Left renal cortex interstitium (tissue), 4 donors: Measurements from ENCODE around the gene NR5A1. TPM values are rescaled to one million over a fixed set of nuclear protein-coding genes. Genes with fewer than 3 reads are reported as not detected.

Experiments
- DNase-seq, 4 donors: peaks; one replicate each; pipeline ENCODE4 v3.0.0-alpha.2; 2013; ENCODE audit warnings: low read depth in 4 of 4, low spot score in 2 of 4, missing footprints in 1 of 4
- polyA plus RNA-seq, 4 donors: library from polyadenylated mRNA; unstranded; fragments of 120-200 nt; gene quantifications; one replicate each; pipeline ENCODE4 v1.2.1, GENCODE V29; 2013; ENCODE audit not compliant: insufficient read length in 4 of 4

The NR5A1 gene
- polyA plus RNA-seq, 4 donors = 0.05 to 0.14 TPM; not detected in 2

GRCh38 chr9:124468061-124468740 lies 39.0 kb downstream of the NR5A1 start:
- DNase-seq = no peak

GRCh38 chr9:124467410-124468060 lies 39.7 kb downstream of the NR5A1 start:
- no peak for DNase-seq

- no peak for DNase-seq
Observed at GRCh38 chr9:124465736-124466135, 41.5 kb downstream of the NR5A1 start.

- no peak for DNase-seq
Observed at GRCh38 chr9:124462739-124463138, 44.5 kb downstream of the NR5A1 start.

- no peak for DNase-seq
Observed at GRCh38 chr9:124458441-124458840, 48.8 kb downstream of the NR5A1 start.

GRCh38 chr9:124457887-124458431 lies 49.2 kb downstream of the NR5A1 start:
- DNase-seq = no peak

- no peak for DNase-seq
Observed at GRCh38 chr9:124457079-124457886, 49.9 kb downstream of the NR5A1 start.

GRCh38 chr9:124456341-124457078 lies 50.7 kb downstream of the NR5A1 start:
- DNase-seq = no peak

GRCh38 chr9:124455820-124456219 lies 51.4 kb downstream of the NR5A1 start:
- DNase-seq = no peak

- no peak for DNase-seq
Observed at GRCh38 chr9:124454791-124455443, 52.3 kb downstream of the NR5A1 start.

- DNase-seq = no peak
Observed at GRCh38 chr9:124454296-124454695, 52.9 kb downstream of the NR5A1 start.

GRCh38 chr9:124453586-124454191 lies 53.5 kb downstream of the NR5A1 start:
- no peak for DNase-seq

- DNase-seq = no peak
Observed at GRCh38 chr9:124452841-124453585, 54.2 kb downstream of the NR5A1 start.

- no peak for DNase-seq
Observed at GRCh38 chr9:124452326-124452725, 54.9 kb downstream of the NR5A1 start.

GRCh38 chr9:124450931-124451661 lies 56.1 kb downstream of the NR5A1 start:
- DNase-seq = no peak

GRCh38 chr9:124450241-124450924 lies 56.8 kb downstream of the NR5A1 start, which contains the start of gene ADGRD2:
Gene ADGRD2 (plus strand): TSS chr9:124450451. CDS start chr9:124451667, 1,216 bp downstream.
- peak in 3 of 4 donors; percentile 13 to 23 (median 15) for DNase-seq

- DNase-seq = no peak
Observed at GRCh38 chr9:124449381-124450151, 57.6 kb downstream of the NR5A1 start.
